Adrenal gland (tissue), 12 donors: Measurements from ENCODE around the gene HEMK1. TPM values are rescaled to one million over a fixed set of nuclear protein-coding genes. Genes with fewer than 3 reads are reported as not detected.
A peak's percentile ranks its signal among the peaks of the same experiment; 100 is the strongest.

Source experiments
- DNase-seq, 7 donors: peaks; one replicate each; pipeline ENCODE4 v3.0.0-alpha.2; 2019 to 2020
- H3K27ac ChIP-seq, 5 donors: fragments of 200-600 bp; sonication (generic) in 4 of 5; 1 replicate in 3 of 5; 2 replicates in 2 of 5; pipeline versions ENCODE4 v1.5.1 to v1.8.0; 2016 to 2020; ENCODE audit warnings: mild to moderate bottlenecking in 1 of 5
- H3K27me3 ChIP-seq: fragments of 200-600 bp; 2 replicates; pipeline ENCODE4 v1.8.0; 2021
- H3K36me3 ChIP-seq, 2 donors: fragments of 200-600 bp; replicated peaks in 1 of 2; 1 replicate in 1 of 2; 2 replicates in 1 of 2; pipeline versions ENCODE4 v1.5.1 to v1.8.0; 2018 to 2022
- H3K4me1 ChIP-seq, 2 donors: fragments of 200-600 bp; replicated peaks in 1 of 2; 1 replicate in 1 of 2; 2 replicates in 1 of 2; pipeline versions ENCODE4 v1.5.1 to v1.8.0; 2018 to 2021
- H3K4me3 ChIP-seq, 4 donors: fragments of 200-600 bp; sonication (generic) in 3 of 4; one replicate each; pipeline ENCODE4 v1.5.1; 2016 to 2018
- H3K9me3 ChIP-seq, 3 donors: fragments of 200-600 bp; sonication (generic) in 1 of 3; replicated peaks in 1 of 3; 1 replicate in 2 of 3; 2 replicates in 1 of 3; pipeline versions ENCODE4 v1.5.1 to v1.8.0; 2016 to 2021
- CTCF ChIP-seq, 6 experiments: fragments of 450-650 bp in 4 of 6; fragments of 200-600 bp in 2 of 6; sonication (generic) in 1 of 6; IDR thresholded peaks; 1 replicate in 5 of 6; 2 replicates in 1 of 6; pipeline versions ENCODE4 v1.5.1 to v1.8.0; 2016 to 2021; ENCODE audit warnings: antibody characterized with exemption in 6 of 6, mild to moderate bottlenecking in 2 of 6, moderate library complexity in 1 of 6
- POLR2A ChIP-seq, 2 donors: fragments of 450-650 bp; IDR thresholded peaks; one replicate each; pipeline ENCODE4 v1.6.1; 2017; ENCODE audit warnings: antibody characterized with exemption in 2 of 2, mild to moderate bottlenecking in 2 of 2, moderate library complexity in 1 of 2
- WGBS, 4 donors: extraction: QIAGEN DNeasy Blood & Tissue Kit in 2 of 4; methylation state at CpG; one replicate each; pipeline versions ENCODE4 v1.1.5 to v1.1.7; 2013 to 2017; 5-methylcytosine and 5-hydroxymethylcytosine counted together
- intact Hi-C, 2 donors: fragments of 100-400 bp; cut with DNase I; formaldehyde crosslinking; loops; one replicate each; pipeline versions ENCODE4 v1.14.1 to v1.15.0; 2022 to 2023
- polyA plus RNA-seq, 3 donors: library from polyadenylated mRNA; stranded (reverse); fragments of 200-250 nt in 2 of 3; fragments of 350-450 nt in 1 of 3; fragmentation: Illumina TruSeq in 1 of 3; extraction: RNeasy Lipid Tissue Mini Kit (QIAGEN cat#74804) in 1 of 3; gene quantifications; one replicate each; pipeline ENCODE4 v1.2.3, GENCODE V29; 2013 to 2014
- total RNA-seq, 9 donors: library from RNA; depleted of rRNA in 4 of 9; stranded (reverse); fragments of >200 nt in 4 of 9; fragments of 120-200 nt in 1 of 9; fragmentation: NEBNext Ultra II Directional in 1 of 9; extraction: Animal tissue kit (Norgen Biotek cat#: 25700) in 1 of 9; gene quantifications; one replicate each; pipeline versions ENCODE4 v1.1.0 to v1.2.4, GENCODE V29; 2013 to 2023
- donor health status: healthy with polysubstance abuse.
- donor health status: Bipolar disorder and iron deficiency.
- donor health status: DM: yes; HTN: yes; CAD: no.
- donor health status: DM: no; HTN: no; CAD: no.
- donor health status: DM: no; HTN: no; CAD: no.
- donor health status: DM: yes; HTN: yes; CAD: no.

The HEMK1 gene
- total and polyA plus RNA-seq, 12 donors, result 9.1 to 46.4 (median 19.0) TPM

- no peak for TF ChIP-seq POLR2A (IDR thresholded peaks at IDR 0.05)
- no peak for TF ChIP-seq CTCF (IDR thresholded peaks at IDR 0.05)
- H3K27me3 ChIP-seq, result no peaks in the 10 kb centered on the region
- no peak overlapping the region for H3K4me3 ChIP-seq
- H3K36me3 ChIP-seq, result no peaks in the 10 kb centered on the region
- intact Hi-C loops, result no loop called here
- DNase-seq, result no peak
- no peak overlapping the region for H3K27ac ChIP-seq
- WGBS, 4 donors, result 39 to 60% (median 55%) methylated on average over 1 to 5 of the region's 5 CpGs
- H3K4me1 ChIP-seq, result peaks cover 0 to 3% of the 10 kb centered on the region in 2 donors
- no peaks in the 10 kb centered on the region for H3K9me3 ChIP-seq
Observed at GRCh38 chr3:50592568-50592967, 23.2 kb downstream of the HEMK1 start.

GRCh38 chr3:50594253-50594785, 25.0 kb downstream of the HEMK1 start:
- WGBS, 4 donors, result 22 to 48% (median 30%) methylated on average over 2 of the region's 2 CpGs
- DNase-seq, result no peak
- H3K27me3 ChIP-seq, result no peaks in the 10 kb centered on the region
- H3K4me1 ChIP-seq, result peaks cover 0 to 5% of the 10 kb centered on the region in 2 donors
- H3K27ac ChIP-seq, result no peak overlapping the region
- no peak for TF ChIP-seq POLR2A (IDR thresholded peaks at IDR 0.05)
- no peak for TF ChIP-seq CTCF (IDR thresholded peaks at IDR 0.05)
- no peaks in the 10 kb centered on the region for H3K36me3 ChIP-seq
- H3K9me3 ChIP-seq, result no peaks in the 10 kb centered on the region
- intact Hi-C loops, result no loop called here
- no peak overlapping the region for H3K4me3 ChIP-seq

GRCh38 chr3:50599115-50599715, 29.9 kb downstream of the HEMK1 start:
- no peak overlapping the region for H3K4me3 ChIP-seq
- peak overlapping the region in 1 of 5 donors; percentile 10 for H3K27ac ChIP-seq
- TF ChIP-seq CTCF (IDR thresholded peaks at IDR 0.05), result no peak
- no peaks in the 10 kb centered on the region for H3K36me3 ChIP-seq
- no peaks in the 10 kb centered on the region for H3K9me3 ChIP-seq
- DNase-seq, result peak in 1 of 7 donors; percentile 35
- H3K4me1 ChIP-seq, result peaks cover 31 to 34% of the 10 kb centered on the region in 2 donors
- intact Hi-C loops, result no loop called here
- H3K27me3 ChIP-seq, result no peaks in the 10 kb centered on the region
- WGBS, 4 donors, result 70 to 90% (median 84%) methylated on average over 4 to 6 of the region's 6 CpGs

- intact Hi-C loops, result no loop called here
- no peak for TF ChIP-seq POLR2A (IDR thresholded peaks at IDR 0.05)
- TF ChIP-seq CTCF (IDR thresholded peaks at IDR 0.05), result no peak
- H3K4me1 ChIP-seq, result peaks cover 31 to 34% of the 10 kb centered on the region in 2 donors
- DNase-seq, result peak in 2 of 7 donors; percentile 10 to 14
- 82 to 95% (median 89%) methylated on average over 1 of the region's 1 CpG for WGBS, 4 donors
- no peak overlapping the region for H3K4me3 ChIP-seq
- H3K9me3 ChIP-seq, result no peaks in the 10 kb centered on the region
- no peaks in the 10 kb centered on the region for H3K27me3 ChIP-seq
- H3K27ac ChIP-seq, result peak overlapping the region in 1 of 5 donors; percentile 10
- H3K36me3 ChIP-seq, result no peaks in the 10 kb centered on the region
Observed at GRCh38 chr3:50599716-50600118, 30.4 kb downstream of the HEMK1 start.
